Brain microvascular endothelial cell (primary cell): ENCODE results near the gene MUC22.
"Not testable (repeated sequence)": the region's sequence is repeated elsewhere in the genome, so short reads cannot be mapped to it uniquely, and the experiment has no call there.

Experiments used
- DNase-seq: peaks from one replicate; pipeline ENCODE4 v3.0.0-alpha.2; 2020
- H3K27ac ChIP-seq: fragments of 250-450 bp; sonication (Bioruptor Pico); 2 replicates; pipeline ENCODE4 v1.5.1; 2020; ENCODE audit warnings: mild to moderate bottlenecking, moderate library complexity
- H3K27me3 ChIP-seq: fragments of 250-450 bp; sonication (Bioruptor Pico); replicated peaks from 2 replicates; pipeline ENCODE4 v1.5.1; 2020; ENCODE audit warnings: mild to moderate bottlenecking
- H3K36me3 ChIP-seq: fragments of 250-450 bp; sonication (Bioruptor Pico); replicated peaks from 2 replicates; pipeline ENCODE4 v1.5.1; 2020; ENCODE audit warnings: mild to moderate bottlenecking
- H3K4me3 ChIP-seq: 2 replicates; pipeline ENCODE4 v1.5.1; 2011; ENCODE audit warnings: low read depth, mild to moderate bottlenecking, control low read depth, low read length, moderate library complexity
- CTCF ChIP-seq: IDR thresholded peaks from 2 replicates; pipeline ENCODE4 v1.5.1; 2011; ENCODE audit warnings: low read depth, mild to moderate bottlenecking, moderate library complexity, low read length, control low read depth, inconsistent platforms; ENCODE audit errors: missing control alignments
- in situ Hi-C: cut with HindIII; loops from 2 replicates; pipeline ENCODE4 v1.10.0; 2017; ENCODE audit warnings: low sequenced_read_pairs, low pct_ligation_motif_present

The MUC22 gene

DNA sequence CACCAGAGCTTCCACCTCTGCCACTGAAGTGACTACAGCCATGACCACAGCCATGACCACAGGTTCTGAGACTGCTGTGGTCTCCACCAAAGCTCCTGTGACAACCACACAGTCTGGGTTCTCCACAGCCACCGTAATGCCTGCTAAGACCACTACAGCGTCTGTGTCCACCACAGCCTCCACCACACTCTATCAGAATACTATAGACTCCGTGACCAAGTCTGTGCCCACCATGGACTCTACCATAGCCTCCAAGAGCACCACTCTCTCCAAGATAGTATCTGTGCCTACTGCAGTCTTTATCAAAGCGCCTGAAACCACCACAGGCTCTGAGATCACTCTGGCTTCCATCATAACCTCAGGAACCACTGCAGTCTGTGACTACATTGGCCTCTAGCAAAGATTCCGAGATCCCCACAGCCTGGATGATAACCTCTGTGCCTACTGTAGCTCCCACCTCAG is 45.1 kb upstream of the MUC22 start:
- TF ChIP-seq CTCF: no peak
- in situ Hi-C loops: no loop called here
- Histone ChIP-seq H3K27me3 (no peaks in the 10 kb centered on the region), H3K4me3 (no peak overlapping the region), H3K27ac (no peak overlapping the region), H3K36me3 (no peaks in the 10 kb centered on the region)
- DNase-seq: no peak

DNA sequence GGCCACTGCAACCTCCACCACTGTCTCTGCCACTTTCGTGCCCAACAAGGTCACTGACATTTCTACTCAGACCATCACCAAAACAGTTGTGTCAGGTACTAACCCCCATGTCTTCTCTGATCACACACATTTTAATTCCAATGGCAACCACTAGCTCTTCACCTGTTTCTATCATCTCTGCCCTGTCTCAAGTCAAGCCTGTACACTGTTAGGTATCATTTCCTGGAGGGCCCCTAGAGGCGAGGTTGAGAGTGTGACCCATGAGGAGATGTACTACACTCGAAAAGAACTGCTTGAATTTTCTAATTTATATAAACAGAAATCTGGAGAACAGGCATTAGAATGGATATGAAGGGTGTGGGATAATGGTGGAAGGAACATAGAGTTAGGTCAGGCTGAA is 44.1 kb upstream of the MUC22 start:
- no peak for DNase-seq
- Histone ChIP-seq H3K27me3 (no peaks in the 10 kb centered on the region), H3K27ac (no peak overlapping the region), H3K4me3 (no peak overlapping the region), H3K36me3 (no peaks in the 10 kb centered on the region)
- in situ Hi-C loops: no loop called here
- no peak for TF ChIP-seq CTCF

DNA sequence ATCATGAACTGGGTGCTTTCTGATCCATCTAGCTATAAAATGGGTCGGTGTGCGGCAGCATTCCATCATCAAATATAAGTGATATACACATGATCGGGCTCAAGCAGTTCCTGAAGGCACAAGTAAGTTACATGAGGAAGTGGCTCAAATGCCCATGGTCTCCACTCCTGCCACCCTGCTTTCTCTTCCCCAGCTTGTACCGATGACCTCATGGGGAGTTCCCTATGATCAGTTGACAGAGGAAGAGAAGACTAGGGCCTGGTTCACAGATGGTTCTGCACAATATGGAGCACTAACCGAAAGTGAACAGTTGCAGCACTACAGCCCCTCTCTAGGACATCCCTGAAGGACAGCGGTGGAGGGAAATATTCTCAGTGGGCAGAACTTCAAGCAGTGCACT is 41.1 kb upstream of the MUC22 start:
- in situ Hi-C loops, H3K36me3 ChIP-seq, H3K4me3 ChIP-seq, DNase-seq, H3K27ac ChIP-seq, H3K27me3 ChIP-seq: not testable (repeated sequence)

GRCh38 chr6:30970946-30971345 is 39.3 kb upstream of the MUC22 start:
- H3K4me3 ChIP-seq: no peak overlapping the region
- in situ Hi-C loops: no loop called here
- TF ChIP-seq CTCF: no peak
- no peaks in the 10 kb centered on the region for H3K27me3 ChIP-seq
- no peak overlapping the region for H3K27ac ChIP-seq
- H3K36me3 ChIP-seq: no peaks in the 10 kb centered on the region
- no peak for DNase-seq

- Histone ChIP-seq H3K27ac (no peak overlapping the region), H3K36me3 (no peaks in the 10 kb centered on the region), H3K27me3 (no peaks in the 10 kb centered on the region), H3K4me3 (no peak overlapping the region)
- in situ Hi-C loops: no loop called here
- TF ChIP-seq CTCF: no peak
- no peak for DNase-seq
Measured at GRCh38 chr6:30972816-30973215, 37.5 kb upstream of the MUC22 start.

DNA sequence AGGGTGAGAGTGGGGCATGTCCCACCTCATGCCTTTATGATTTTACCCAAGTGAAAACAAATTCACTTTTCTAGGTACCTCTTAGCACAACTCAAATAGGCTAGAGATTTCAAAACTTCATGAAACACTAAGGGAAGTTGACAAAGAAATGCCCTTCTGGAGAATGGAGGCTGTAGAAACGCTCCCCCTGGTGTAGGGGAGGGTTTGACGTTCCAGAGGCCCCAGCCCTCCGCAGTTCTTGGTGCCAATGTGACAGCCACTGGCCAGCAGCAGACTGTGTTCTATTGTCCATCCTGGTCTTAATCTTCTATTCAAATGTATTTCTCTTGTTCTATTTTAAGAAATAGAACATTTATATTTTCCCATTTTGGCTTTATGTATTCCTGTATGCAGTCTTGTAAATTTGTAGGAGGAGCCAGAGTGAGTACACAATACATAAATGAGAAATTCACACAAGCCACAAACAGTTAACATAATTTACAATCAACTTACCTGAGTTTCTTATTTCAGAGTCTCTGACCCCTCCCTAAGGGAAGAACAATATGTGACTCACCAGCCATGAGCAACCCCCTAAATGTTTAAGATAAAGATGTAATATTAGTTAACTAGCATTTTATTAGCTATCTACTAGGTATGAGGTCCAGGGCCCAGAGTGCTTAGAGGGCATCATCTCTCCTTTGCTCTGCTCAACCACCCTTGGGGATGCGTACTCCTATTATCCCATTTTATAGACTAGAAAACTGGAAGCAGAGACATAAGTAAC is 35.6 kb upstream of the MUC22 start:
- in situ Hi-C loops: no loop called here
- Histone ChIP-seq H3K27me3 (peaks cover 1% of the 10 kb centered on the region), H3K4me3 (no peak overlapping the region), H3K27ac (no peak overlapping the region), H3K36me3 (no peaks in the 10 kb centered on the region)
- no peak for DNase-seq
- TF ChIP-seq CTCF: peak; percentile 6
